Stimulated activated memory B cell treated with anti-CD40 and anti-IgM and Interleukin-4, amounts not matched to agents 10 μg/mL and 1 μg/mL and 100 μg/mL, for 72 hours (primary cell): ENCODE results near the gene BMI1.

Source experiments
- ATAC-seq: fragments of 150-1000 bp; cut with Tn5 transposase; 2 replicates; pipeline ENCODE4 v1.10.0; 2021
- H3K27ac Mint-ChIP-seq: one replicate; pipeline ENCODE4 v1.8.0; 2022; ENCODE audit warnings: mild to moderate bottlenecking, mixed read lengths
- H3K27me3 Mint-ChIP-seq: one replicate; pipeline ENCODE4 v1.8.0; 2022; ENCODE audit warnings: mixed read lengths
- H3K36me3 Mint-ChIP-seq: one replicate; pipeline ENCODE4 v1.8.0; 2022; ENCODE audit warnings: mixed read lengths
- H3K4me1 Mint-ChIP-seq: one replicate; pipeline ENCODE4 v1.8.0; 2022; ENCODE audit warnings: mixed read lengths
- H3K4me3 Mint-ChIP-seq: one replicate; pipeline ENCODE4 v1.8.0; 2022; ENCODE audit warnings: mild to moderate bottlenecking, moderate library complexity, mixed read lengths
- H3K9me3 Mint-ChIP-seq: one replicate; pipeline ENCODE4 v1.8.0; 2022; ENCODE audit warnings: mixed read lengths

Gene BMI1

GRCh38 chr10:22365233-22365632 lies 44.3 kb downstream of the BMI1 start:
- Mint-ChIP-seq H3K4me1 (peaks cover 18% of the 10 kb centered on the region), H3K27ac (no peak overlapping the region), H3K9me3 (no peaks in the 10 kb centered on the region), H3K4me3 (no peak overlapping the region), H3K27me3 (no peaks in the 10 kb centered on the region), H3K36me3 (no peaks in the 10 kb centered on the region)
- ATAC-seq, result peak; percentile 87

- no peak for ATAC-seq
- Mint-ChIP-seq H3K27me3 (no peaks in the 10 kb centered on the region), H3K9me3 (no peaks in the 10 kb centered on the region), H3K4me1 (peaks cover 18% of the 10 kb centered on the region), H3K36me3 (no peaks in the 10 kb centered on the region), H3K27ac (no peak overlapping the region), H3K4me3 (no peak overlapping the region)
Measured at GRCh38 chr10:22365644-22366434, 44.9 kb downstream of the BMI1 start.

GRCh38 chr10:22366435-22366703 lies 45.5 kb downstream of the BMI1 start:
- peaks cover 18% of the 10 kb centered on the region for H3K4me1 Mint-ChIP-seq
- H3K9me3 Mint-ChIP-seq, result no peaks in the 10 kb centered on the region
- H3K4me3 Mint-ChIP-seq, result no peak overlapping the region
- no peaks in the 10 kb centered on the region for H3K27me3 Mint-ChIP-seq
- no peak for ATAC-seq
- no peaks in the 10 kb centered on the region for H3K36me3 Mint-ChIP-seq
- H3K27ac Mint-ChIP-seq, result no peak overlapping the region

GRCh38 chr10:22366771-22367170 lies 45.9 kb downstream of the BMI1 start:
- Mint-ChIP-seq H3K36me3 (no peaks in the 10 kb centered on the region), H3K9me3 (no peaks in the 10 kb centered on the region), H3K4me1 (peaks cover 18% of the 10 kb centered on the region), H3K4me3 (no peak overlapping the region), H3K27me3 (no peaks in the 10 kb centered on the region), H3K27ac (no peak overlapping the region)
- ATAC-seq, result no peak

- H3K36me3 Mint-ChIP-seq, result no peaks in the 10 kb centered on the region
- no peaks in the 10 kb centered on the region for H3K27me3 Mint-ChIP-seq
- no peak overlapping the region for H3K4me3 Mint-ChIP-seq
- peaks cover 18% of the 10 kb centered on the region for H3K4me1 Mint-ChIP-seq
- H3K27ac Mint-ChIP-seq, result no peak overlapping the region
- H3K9me3 Mint-ChIP-seq, result no peaks in the 10 kb centered on the region
- no peak for ATAC-seq
Measured at GRCh38 chr10:22367471-22367870, 46.6 kb downstream of the BMI1 start.

- peaks cover 18% of the 10 kb centered on the region for H3K4me1 Mint-ChIP-seq
- no peaks in the 10 kb centered on the region for H3K9me3 Mint-ChIP-seq
- no peaks in the 10 kb centered on the region for H3K27me3 Mint-ChIP-seq
- no peak for ATAC-seq
- H3K27ac Mint-ChIP-seq, result no peak overlapping the region
- H3K4me3 Mint-ChIP-seq, result no peak overlapping the region
- H3K36me3 Mint-ChIP-seq, result no peaks in the 10 kb centered on the region
Measured at GRCh38 chr10:22368402-22368801, 47.5 kb downstream of the BMI1 start.

- Mint-ChIP-seq H3K27me3 (no peaks in the 10 kb centered on the region), H3K36me3 (no peaks in the 10 kb centered on the region), H3K4me1 (peaks cover 18% of the 10 kb centered on the region), H3K9me3 (no peaks in the 10 kb centered on the region), H3K4me3 (no peak overlapping the region), H3K27ac (no peak overlapping the region)
- no peak for ATAC-seq
Measured at GRCh38 chr10:22368981-22369380, 48.1 kb downstream of the BMI1 start.

GRCh38 chr10:22369434-22370072 lies 48.7 kb downstream of the BMI1 start:
- no peak overlapping the region for H3K4me3 Mint-ChIP-seq
- H3K9me3 Mint-ChIP-seq, result no peaks in the 10 kb centered on the region
- peaks cover 21% of the 10 kb centered on the region for H3K4me1 Mint-ChIP-seq
- no peaks in the 10 kb centered on the region for H3K27me3 Mint-ChIP-seq
- no peaks in the 10 kb centered on the region for H3K36me3 Mint-ChIP-seq
- peak; percentile 61 for ATAC-seq
- no peak overlapping the region for H3K27ac Mint-ChIP-seq

GRCh38 chr10:22370320-22370719 lies 49.4 kb downstream of the BMI1 start:
- Mint-ChIP-seq H3K4me1 (peaks cover 24% of the 10 kb centered on the region), H3K27ac (no peak overlapping the region), H3K4me3 (no peak overlapping the region), H3K9me3 (no peaks in the 10 kb centered on the region), H3K27me3 (no peaks in the 10 kb centered on the region), H3K36me3 (no peaks in the 10 kb centered on the region)
- ATAC-seq, result no peak

GRCh38 chr10:22372298-22372697 lies 51.4 kb downstream of the BMI1 start:
- Mint-ChIP-seq H3K9me3 (no peaks in the 10 kb centered on the region), H3K27ac (no peak overlapping the region), H3K4me3 (no peak overlapping the region), H3K4me1 (peaks cover 20% of the 10 kb centered on the region), H3K36me3 (no peaks in the 10 kb centered on the region), H3K27me3 (no peaks in the 10 kb centered on the region)
- no peak for ATAC-seq

- no peak for ATAC-seq
- Mint-ChIP-seq H3K27ac (no peak overlapping the region), H3K9me3 (no peaks in the 10 kb centered on the region), H3K4me3 (no peak overlapping the region), H3K27me3 (no peaks in the 10 kb centered on the region), H3K4me1 (peaks cover 16% of the 10 kb centered on the region), H3K36me3 (no peaks in the 10 kb centered on the region)
Measured at GRCh38 chr10:22372917-22373316, 52.0 kb downstream of the BMI1 start.

GRCh38 chr10:22374489-22375126 lies 53.7 kb downstream of the BMI1 start:
- H3K27ac Mint-ChIP-seq, result no peak overlapping the region
- H3K4me1 Mint-ChIP-seq, result peaks cover 27% of the 10 kb centered on the region
- ATAC-seq, result peak; percentile 41
- no peak overlapping the region for H3K4me3 Mint-ChIP-seq
- H3K9me3 Mint-ChIP-seq, result no peaks in the 10 kb centered on the region
- H3K27me3 Mint-ChIP-seq, result no peaks in the 10 kb centered on the region
- H3K36me3 Mint-ChIP-seq, result no peaks in the 10 kb centered on the region

- Mint-ChIP-seq H3K36me3 (no peaks in the 10 kb centered on the region), H3K27ac (no peak overlapping the region), H3K4me1 (peaks cover 27% of the 10 kb centered on the region), H3K9me3 (no peaks in the 10 kb centered on the region), H3K27me3 (peaks cover 8% of the 10 kb centered on the region), H3K4me3 (no peak overlapping the region)
- ATAC-seq, result peak; percentile 67
Measured at GRCh38 chr10:22379059-22379458, 58.2 kb downstream of the BMI1 start.
